HG02588 (cell line): ENCODE results near the gene MPHOSPH10.
"Not testable (repeated sequence)": the region's sequence is repeated elsewhere in the genome, so short reads cannot be mapped to it uniquely, and the experiment has no call there.

Experiments used
- ATAC-seq: cut with Tn5 transposase; IDR thresholded peaks from one replicate; pipeline ENCODE4 v1.9.1; 2021; ENCODE audit warnings: mild to moderate bottlenecking, moderate library complexity; ENCODE audit not compliant: unreplicated experiment

The MPHOSPH10 gene

DNA sequence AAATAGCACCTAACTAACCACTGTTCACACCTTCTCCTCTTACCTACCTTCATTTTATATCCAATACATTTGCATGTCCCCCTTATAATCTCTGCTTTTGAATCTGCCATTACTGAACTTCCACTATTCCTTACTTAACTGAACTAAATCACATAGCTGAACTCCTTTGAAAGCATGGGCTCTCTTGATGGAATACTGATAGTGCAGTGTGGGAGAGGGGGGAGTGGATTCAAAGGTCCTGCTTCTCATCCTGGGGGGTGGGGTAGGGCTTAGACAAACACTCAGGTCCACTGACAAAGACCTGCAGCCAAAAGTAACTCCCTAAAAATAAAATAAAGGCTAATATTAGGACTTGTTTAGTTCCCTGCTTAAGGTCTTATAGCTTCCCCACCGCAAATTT, 9.0 kb upstream of the MPHOSPH10 start:
- no peak for ATAC-seq

GRCh38 chr2:71122387-71123298, 7.8 kb upstream of the MPHOSPH10 start:
- no peak for ATAC-seq

DNA sequence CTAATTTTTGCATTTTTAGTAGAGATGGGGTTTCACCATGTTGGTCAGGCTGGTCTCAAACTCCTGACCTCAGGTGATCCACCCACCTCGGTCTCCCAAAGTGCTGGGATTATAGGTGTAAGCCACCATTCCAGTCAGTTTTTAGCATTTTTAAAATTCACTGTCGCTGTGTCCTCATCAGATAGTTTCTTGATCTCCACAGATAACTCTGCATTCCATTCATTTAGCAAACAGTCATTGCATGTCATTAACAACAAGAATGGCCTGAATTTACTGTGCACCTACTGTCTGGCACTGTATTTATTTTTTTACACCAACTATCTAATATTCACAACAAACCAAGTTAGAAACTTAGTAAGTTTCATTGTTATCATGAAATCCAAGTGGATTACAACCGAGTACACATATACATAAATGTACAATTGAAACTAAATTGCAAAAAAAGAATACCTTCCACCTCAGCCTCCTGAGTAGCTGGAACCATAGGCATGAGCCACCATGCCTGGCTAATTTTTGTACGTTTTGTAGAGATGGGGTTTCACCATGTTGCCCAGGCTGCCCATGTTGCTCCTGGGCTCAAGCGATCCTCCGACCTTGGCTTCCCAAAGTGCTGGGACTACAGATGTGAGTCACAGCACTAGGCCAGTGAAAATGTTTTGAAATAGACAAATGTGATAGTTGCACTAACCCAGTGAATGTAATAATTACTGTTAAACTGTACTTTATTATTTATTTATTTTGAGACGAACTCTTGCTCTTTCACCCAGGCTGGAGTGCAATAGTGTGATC, 4.7 kb upstream of the MPHOSPH10 start:
- no peak for ATAC-seq

GRCh38 chr2:71126957-71127356, 3.5 kb upstream of the MPHOSPH10 start:
- no peak for ATAC-seq

- no peak for ATAC-seq
Measured at GRCh38 chr2:71129114-71129901, 1.1 kb upstream of the MPHOSPH10 start.

DNA sequence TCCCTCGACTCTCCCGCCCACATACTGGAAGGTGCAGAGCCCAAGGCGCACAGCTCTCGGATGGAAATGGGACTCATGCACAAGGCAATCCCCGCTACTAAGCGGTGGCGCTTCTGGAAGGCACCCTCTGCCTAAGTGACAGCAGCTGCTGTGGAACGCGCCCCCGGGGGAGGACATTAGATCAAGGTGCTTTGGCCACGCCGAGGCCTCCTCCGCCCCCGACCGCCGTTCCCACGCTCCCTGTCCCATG, 607 bp upstream of the MPHOSPH10 start:
- ATAC-seq, result peak; percentile 41

DNA sequence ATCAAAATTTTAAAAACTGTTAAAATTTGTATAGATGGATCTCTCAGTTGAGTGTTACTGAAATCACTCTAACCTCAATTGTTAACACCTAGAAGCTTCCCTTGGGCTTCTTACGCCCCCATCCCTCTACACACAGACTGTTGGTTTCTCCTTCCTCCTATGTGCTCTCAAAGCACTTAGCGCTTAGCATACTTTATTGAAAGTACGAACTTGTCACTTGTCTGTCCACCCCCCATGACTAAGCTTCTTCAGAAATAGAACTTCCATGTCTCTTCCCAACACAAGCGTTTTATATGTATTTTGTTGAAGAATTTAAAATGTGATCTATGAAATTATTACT, 441 bp downstream of the MPHOSPH10 start:
- ATAC-seq, result no peak

GRCh38 chr2:71131387-71132166, 1.1 kb downstream of the MPHOSPH10 start:
- ATAC-seq, result not testable (repeated sequence)

GRCh38 chr2:71133603-71134002, 3.2 kb downstream of the MPHOSPH10 start:
- ATAC-seq, result no peak

GRCh38 chr2:71136174-71136573, 5.7 kb downstream of the MPHOSPH10 start:
- no peak for ATAC-seq

- ATAC-seq, result no peak
Measured at GRCh38 chr2:71143782-71144181, 13.3 kb downstream of the MPHOSPH10 start.

DNA sequence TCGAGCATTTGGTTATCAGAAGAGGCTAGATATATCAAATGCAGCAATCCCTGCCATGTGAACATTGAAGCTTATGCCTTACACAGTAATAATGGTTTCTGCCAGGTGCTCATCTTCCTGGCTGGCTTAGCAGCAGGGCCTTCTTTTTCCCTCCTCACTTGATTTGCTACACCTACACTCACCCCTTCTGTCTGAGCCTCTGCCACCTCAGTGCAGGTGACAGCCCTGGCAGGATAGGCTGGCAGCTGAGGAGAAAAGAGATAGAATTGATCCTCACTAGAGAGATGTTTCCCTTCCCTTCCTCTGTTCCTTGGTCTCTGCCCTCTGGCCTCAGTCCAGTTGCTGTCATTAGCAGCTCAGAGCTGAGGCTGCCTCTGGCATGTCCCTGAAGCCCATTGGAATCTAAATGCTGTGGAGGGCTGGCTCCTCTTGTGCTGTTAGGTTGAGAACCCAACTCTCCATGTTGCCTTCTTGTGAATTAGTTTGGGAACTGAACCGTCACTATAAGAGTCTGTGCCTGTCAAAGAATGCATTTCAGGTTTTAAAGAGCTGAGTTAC, 18.2 kb downstream of the MPHOSPH10 start:
- no peak for ATAC-seq

- ATAC-seq, result no peak
Measured at GRCh38 chr2:71150082-71150816, 19.8 kb downstream of the MPHOSPH10 start.

GRCh38 chr2:71151620-71152019, 21.2 kb downstream of the MPHOSPH10 start:
- no peak for ATAC-seq

DNA sequence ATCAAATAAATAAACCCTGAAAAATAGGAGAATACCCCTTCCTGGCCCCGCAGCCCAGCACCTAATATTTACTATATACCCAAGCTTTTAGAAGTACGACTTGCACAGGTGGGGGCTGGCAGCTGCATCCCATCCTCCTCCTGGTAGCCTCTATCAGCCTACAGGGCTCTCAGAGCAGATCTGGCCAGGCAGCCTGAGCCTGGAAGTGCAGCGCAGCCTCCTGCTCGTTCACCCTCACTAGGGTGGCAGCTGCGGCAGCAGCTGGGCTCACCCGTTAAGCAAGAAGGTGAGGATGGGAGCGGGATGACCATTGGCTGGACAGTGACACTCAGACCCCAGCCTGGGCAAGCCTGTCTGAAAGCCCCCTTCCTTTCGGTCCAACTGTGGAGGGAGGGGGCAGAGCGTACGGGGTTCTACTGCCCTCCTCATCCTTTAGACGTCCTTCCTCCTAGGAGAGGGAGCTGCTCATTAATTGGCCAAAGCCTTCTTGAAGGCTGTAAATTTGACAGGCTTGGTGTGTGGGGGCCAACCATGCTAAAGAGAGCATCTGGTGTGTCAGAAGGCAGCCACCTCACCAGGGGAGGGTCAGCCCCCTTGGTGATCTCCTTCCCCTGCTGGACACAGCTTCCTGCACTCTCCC, 23.3 kb downstream of the MPHOSPH10 start:
- no peak for ATAC-seq

- ATAC-seq, result no peak
Measured at GRCh38 chr2:71154279-71154678, 23.8 kb downstream of the MPHOSPH10 start.

DNA sequence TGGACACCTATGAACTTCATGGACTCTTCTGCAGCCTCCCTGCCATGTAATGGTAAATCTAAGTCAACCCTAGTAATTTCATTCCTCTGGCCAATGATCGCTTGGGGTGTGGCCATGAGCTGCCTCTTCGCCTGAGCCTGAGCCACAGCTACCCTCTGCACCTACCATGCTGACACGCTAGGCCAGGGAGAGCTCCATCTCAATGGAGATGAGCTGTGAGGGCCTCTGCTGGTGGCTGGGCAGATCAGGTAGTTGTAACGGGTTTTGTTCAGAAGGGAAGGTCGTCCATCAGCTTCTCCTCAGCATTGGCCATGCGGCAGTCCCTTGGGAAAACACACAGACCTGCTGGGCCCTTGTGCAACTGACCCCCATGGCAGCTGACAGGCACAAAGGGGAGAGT, 24.4 kb downstream of the MPHOSPH10 start:
- ATAC-seq, result peak; percentile 73

GRCh38 chr2:71155846-71156245, 25.4 kb downstream of the MPHOSPH10 start:
- ATAC-seq, result no peak

DNA sequence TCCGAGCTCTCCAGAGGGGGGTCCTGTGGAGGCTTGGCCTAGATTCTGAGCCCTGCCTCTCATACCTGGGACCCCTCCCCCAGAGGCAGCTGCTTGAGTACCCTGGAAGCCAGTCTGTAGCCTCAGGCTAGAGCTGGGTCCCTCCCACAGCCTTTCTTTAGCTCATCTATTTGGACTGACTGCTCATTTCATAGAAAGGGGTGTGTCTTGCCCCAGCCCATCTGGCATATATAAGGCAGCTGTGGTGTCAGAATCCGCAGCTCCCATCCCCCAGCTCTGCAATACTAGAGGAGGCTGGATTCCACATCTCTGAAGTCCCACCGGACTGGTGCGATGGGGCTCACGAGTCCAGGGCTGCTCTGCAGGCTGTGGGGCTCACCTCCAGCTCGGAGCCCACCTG, 26.1 kb downstream of the MPHOSPH10 start:
- no peak for ATAC-seq
